ENCODE measurements around the gene IL24.

The IL24 gene

DNA sequence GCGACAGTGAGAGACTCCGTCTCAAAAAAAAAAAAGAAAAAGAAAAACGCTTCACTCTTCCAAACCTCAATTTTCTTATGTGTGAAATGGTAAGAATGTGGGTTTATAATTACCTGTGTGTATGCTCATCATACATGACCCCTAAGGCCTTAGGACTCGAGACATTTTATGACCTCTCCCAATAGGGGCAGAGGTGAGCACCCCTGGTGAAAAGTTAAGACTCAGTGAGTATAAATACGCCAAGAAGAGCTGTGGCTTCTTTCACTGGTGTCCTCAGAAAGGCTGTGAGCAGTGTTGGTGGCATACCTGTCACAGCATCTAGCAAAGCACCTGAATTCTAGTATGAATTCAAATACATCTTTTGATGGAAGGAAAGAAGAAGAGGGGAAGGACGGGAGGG, 32.3 kb downstream of the IL24 start:
- no peak for DNase-seq

GRCh38 chr1:206930210-206930798, 33.1 kb downstream of the IL24 start:
- no peak for DNase-seq

DNA sequence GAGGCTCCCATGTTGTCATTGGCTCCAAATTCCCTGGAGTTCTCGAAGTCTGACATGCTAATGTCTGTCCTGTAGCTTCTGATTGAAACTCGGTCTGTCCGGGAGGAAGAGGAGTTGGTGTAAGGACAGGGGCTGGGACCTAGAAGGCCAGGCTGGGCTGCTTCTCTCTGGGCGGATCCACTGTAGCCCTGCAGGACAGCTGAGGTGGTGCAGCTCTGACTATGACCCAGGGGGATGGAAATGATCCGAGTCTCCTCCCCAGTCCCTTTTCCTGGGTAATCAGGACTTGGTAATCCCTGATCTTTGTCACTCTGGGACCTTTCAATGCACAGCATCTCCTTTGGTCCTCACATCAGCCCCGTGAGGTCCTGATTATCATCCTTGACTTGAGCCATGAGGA, 34.5 kb downstream of the IL24 start:
- DNase-seq = no peak

DNA sequence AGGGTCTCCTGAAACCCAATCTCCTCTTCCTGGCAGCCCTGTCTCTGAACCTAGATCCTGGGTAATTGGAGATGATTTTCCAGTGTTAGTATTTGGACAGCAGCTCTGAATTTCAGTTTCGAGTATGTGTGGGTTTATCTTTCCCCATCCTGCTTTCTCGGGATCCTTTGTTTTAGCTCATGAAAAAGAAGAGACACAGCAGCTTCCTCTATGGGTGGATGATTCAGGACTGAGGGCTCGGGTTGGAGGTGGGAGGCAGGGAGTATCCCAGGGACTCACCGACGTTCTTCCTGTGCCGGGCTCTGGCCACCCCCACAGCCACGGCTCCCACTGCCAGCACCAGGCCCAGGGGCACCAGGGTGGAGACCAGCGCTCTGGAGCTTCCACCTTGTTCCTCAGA, 34.9 kb downstream of the IL24 start:
- no peak for DNase-seq

GRCh38 chr1:206933333-206933945, 36.2 kb downstream of the IL24 start:
- DNase-seq = peak; percentile 47

GRCh38 chr1:206935491-206936067, 38.3 kb downstream of the IL24 start:
- DNase-seq = peak; percentile 69

DNA sequence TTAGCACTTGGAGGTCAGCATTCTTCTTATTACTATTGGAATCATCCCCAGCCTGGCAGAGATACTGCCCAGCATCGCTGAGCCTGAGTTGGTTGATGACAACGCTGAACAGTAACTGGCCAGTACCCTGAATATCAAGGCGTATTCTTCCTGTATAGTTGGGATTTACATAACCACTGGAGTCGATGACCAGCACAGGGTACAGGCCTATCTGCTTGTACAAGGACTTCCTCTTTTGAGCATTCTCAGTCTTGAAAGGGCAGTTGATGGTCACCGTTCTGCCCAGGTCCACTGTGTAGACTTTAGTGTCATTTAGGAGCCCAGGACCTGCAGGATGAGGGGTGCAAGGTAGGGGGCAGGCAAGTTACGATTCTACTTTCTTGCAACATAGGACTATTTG, 40.2 kb downstream of the IL24 start:
- DNase-seq = no peak

DNA sequence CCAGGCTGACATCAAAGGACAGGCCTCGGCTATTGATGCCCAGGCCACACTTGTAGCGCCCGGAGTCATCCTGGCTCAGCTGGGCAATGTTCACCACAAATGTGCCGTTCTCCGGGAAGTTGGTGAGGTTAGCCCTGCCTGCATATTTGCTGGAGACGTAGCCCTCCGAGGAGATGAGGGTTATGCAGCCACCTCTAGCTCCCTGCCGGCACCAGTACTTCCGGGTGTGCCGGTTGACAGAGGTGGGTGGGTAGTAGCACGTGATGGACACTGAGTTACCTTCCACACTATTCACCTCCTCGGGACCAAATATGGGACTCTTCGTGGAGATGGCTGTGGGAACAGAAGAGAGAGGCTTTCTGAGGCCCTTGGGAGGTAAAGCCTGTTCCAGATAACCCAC, 41.9 kb downstream of the IL24 start:
- DNase-seq = no peak

DNA sequence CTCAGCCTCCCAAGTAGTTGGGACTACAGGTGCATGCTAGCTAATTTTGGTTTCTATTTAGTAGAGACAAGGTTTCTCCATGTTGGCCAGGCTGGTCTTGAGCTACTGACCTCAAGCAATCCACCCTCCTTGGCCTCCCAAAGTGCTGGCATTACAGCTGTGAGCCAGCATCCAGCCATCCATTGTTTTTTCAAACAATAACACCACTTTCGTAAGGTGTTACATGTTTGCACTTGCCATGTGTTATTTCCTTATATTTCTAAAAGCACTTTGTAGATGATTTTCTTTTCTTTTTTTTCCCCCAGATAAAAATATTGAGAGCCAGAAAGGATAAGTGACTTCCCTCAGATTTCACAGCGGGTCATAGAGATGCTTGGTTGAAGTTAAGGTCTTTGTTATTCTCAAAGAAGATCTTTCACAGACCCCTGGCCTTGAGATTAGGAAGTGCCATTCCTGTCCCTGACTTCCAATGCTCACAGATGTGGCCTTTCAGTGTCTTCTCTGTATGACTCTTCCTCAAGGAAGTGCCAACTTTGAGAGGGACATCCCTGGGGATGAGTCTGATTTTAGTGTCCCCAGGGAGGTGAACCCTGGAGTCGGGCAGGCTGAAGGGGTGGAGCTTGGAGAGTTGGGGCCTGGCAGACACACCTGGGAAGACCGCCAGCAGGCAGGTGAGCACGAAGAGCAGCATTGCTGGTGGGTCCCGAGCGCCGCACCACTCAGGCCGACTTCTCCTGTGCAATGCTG, 42.8 kb downstream of the IL24 start:
- DNase-seq = no peak

DNA sequence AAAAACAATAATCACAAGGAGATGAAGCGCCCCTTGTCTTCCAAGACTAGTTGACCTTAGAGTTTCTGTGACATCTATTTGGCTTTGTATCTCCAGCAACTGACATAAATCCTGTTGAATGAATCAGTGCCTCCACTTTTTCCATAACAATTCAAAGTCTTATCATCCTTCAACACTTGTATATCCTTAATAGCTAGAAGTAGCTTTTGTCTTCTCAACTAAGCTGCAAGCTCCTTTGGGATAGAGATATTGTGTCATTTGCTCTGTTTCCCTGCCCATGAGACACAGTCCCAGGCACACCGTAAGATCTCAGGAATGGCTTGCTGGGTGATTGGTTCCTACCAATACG, 43.3 kb downstream of the IL24 start:
- no peak for DNase-seq

DNA sequence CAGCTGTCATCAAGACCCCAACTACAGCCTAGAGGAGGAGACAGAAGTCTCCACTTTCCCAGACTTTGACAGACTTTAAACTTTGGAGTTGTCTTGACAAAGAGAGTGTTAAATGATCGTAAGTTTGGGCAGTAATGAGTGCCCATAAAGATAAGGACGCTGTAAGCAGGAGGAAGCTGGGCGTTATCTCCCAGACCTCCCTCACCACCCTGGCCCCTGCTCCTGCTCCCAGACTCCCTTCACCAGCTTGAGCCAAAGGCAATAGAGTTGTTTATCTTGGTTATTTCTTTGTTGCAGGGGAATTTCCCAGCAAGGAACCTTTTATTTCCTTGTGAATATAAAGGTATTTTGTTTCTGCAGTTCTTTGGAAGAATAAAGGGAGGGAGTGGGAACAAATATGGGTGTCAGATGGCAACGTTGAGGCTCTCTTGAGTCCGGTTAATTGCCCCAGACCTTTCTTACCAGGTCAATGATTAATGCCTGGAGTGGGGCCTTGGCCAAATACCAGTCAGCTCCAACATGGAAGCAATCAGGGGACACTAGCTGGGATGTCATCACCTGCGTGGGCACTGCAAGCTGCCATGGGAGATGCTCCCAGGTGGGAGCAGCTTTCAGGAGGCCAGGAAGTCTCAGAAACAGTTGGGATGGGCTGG, 44.6 kb downstream of the IL24 start:
- peak; percentile 83 for DNase-seq

- no peak for DNase-seq
Measured at GRCh38 chr1:206944703-206945102, 47.5 kb downstream of the IL24 start.

GRCh38 chr1:206945779-206946178, 48.5 kb downstream of the IL24 start:
- DNase-seq = no peak

- DNase-seq = no peak
Measured at GRCh38 chr1:206946261-206946660, 49.0 kb downstream of the IL24 start, which contains the start of gene PIGR. TSS of gene PIGR (minus strand) at chr1:206946466. CDS start at chr1:206940531, 5,935 bp downstream.

DNA sequence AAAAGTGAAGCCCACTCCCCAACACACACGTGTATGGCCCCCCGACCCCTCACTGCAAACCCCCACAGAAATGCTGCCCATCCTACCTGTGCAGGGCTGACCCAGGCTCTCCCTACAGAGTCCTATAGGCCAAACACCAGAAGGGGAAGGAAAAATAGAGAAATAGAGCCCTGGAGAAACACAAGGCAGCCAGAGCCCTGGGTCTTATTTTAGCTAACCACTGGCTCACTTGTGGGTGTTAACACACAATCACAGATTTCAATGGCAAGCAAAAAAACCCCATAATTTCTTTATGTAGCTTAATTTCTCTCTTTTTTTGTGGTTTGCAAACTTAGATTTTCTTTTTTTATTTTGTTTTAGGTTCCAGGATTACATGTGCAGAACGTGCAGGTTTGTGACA, 50.0 kb downstream of the IL24 start:
- no peak for DNase-seq

DNA sequence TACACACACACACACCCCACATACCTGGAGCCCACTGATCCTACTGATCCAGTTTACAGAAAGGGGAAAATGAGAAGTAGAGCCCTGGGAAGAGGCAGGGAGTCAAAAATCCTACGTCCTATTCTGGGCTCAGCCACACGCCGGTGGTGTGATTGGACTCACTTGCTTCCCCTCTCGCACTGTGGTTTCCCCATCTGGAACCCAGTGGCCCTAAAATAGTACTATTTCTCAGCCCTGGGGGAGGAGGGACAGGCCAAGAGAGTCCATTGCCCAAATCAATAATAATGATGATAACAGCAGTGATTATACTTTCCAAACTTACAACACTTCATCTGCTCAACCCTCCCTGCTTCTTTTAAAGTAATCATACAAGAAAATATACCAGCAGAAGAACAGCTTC, 52.0 kb downstream of the IL24 start:
- no peak for DNase-seq

GRCh38 chr1:206949641-206950040, 52.4 kb downstream of the IL24 start:
- no peak for DNase-seq

- no peak for DNase-seq
Measured at GRCh38 chr1:206951318-206952100, 54.3 kb downstream of the IL24 start.

DNA sequence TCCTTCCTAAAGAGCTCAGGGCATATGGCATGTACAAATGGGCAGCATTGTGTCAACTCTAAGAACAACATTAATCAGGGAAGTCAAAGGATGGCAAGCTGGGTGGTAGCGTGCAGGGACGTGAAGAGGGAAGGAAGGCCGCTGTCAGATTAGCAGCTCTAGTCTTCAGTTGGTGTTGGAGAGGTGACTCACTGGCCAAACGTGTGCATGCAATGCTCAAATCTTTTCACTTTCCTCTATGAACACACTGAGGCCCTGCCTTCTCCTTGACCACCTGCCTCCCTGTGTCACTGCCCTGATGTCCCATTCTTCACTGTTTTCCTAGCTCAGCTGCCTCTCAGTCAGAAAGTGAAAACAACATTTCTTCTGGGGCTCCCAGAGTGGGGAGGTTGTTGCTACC, 54.9 kb downstream of the IL24 start:
- no peak for DNase-seq

- DNase-seq = no peak
Measured at GRCh38 chr1:206953126-206953525, 55.9 kb downstream of the IL24 start.

GRCh38 chr1:206953626-206954025, 56.4 kb downstream of the IL24 start:
- no peak for DNase-seq
